Daoy (cell line): Measurements from ENCODE around the gene FAM114A1. TPM values are rescaled to one million over a fixed set of nuclear protein-coding genes. Genes with fewer than 3 reads are reported as not detected.
A peak's percentile ranks its signal among the peaks of the same experiment; 100 is the strongest.

Source experiments
- DNase-seq: peaks from one replicate; pipeline ENCODE4 v3.0.0-alpha.2; 2015; ENCODE audit warnings: low read depth
- total RNA-seq: library from RNA; depleted of rRNA; stranded (reverse); fragments of >200 nt; shearing (Covaris generic); gene quantifications from 2 replicates; pipeline ENCODE4 v1.2.3, GENCODE V29; 2014

Gene FAM114A1
- total RNA-seq, 1 experiment from 2014 or later: 37.1 TPM

DNA sequence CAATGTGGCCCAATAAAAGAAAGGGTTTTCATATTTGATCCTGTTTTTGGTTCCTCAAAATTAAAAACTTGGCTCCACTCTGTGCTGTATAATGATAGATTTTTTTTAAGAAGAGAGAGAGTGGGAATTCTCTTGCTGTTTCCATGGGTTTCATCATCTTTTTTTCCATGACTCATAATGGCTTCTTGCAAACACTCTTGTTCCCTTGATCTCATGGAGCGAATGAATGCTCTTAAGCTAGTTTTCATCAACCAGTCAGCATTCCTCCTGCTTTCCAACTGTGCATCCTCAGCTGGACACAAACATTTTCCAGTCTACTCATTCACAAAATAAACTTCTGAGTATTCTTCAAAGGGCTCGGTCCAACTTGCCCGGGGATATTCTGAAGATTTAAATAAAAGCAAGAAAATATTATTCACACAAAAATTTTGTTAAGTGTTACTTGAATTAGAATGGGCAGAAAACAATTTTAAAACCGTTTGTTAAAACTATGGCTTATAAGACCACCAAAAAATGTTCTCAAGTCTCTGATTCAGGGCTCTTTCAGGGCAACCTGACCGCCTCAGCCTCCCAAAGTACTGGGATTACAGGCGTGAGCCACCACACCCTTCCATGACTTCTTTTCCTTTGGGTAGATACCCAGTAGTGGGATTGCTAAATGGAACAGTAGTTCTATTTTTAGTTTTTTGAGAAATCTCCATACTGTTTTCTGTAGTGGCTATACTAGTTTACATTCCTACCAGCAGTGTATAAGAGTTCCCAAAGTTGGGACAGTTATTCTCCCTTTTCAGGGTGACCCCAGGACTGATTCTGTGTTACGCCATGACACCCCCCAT is 99.9 kb downstream of the FAM114A1 start:
- peak; percentile 33 for DNase-seq

- DNase-seq: no peak
Measured at GRCh38 chr4:38968668-38969067, 101.1 kb downstream of the FAM114A1 start.

- no peak for DNase-seq
Measured at GRCh38 chr4:38976308-38976707, 108.7 kb downstream of the FAM114A1 start.

- DNase-seq: no peak
Measured at GRCh38 chr4:38979081-38979480, 111.5 kb downstream of the FAM114A1 start.

- DNase-seq: no peak
Measured at GRCh38 chr4:38979511-38980230, 112.1 kb downstream of the FAM114A1 start.

- peak; percentile 25 for DNase-seq
Measured at GRCh38 chr4:38980903-38981676, 113.5 kb downstream of the FAM114A1 start.

GRCh38 chr4:38982361-38983095 is 114.9 kb downstream of the FAM114A1 start:
- no peak for DNase-seq

- DNase-seq: no peak
Measured at GRCh38 chr4:38983291-38983690, 115.7 kb downstream of the FAM114A1 start.

DNA sequence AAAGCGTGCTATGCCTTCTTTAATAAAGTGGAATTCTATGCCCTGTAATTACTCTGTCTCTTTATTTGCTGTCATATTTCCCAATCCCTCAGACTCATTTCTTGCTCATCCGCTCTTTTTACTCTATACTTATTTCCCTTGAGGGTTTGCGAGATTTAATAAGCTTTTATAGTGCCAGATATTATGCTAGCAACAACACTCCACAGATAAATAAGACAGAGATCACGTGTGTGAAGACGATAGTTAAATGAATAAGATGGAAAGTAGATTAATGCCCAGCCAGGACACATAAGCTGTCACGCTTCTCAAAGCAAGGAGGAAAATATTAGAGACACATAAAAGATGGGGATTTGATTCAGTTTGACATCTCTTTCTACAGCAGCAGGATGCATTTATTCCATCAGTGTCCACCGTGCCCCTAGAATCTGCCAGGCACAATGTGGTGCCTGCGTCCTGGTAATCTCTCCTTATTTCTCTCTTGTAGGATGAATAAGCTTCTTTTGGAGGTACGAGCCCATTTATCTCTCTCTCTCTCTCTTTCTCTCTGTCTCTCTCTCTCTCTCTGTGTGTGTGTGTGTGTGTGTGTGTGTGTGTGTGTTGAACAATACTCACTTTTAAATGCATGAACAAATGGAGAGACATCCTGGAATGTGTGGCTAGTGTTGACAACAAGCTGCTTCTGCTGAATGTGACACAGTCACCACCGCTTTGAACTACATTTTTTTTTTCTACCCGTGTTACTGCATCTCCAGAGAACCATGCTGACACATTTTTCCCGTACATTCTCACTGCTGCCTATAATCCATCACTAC is 116.4 kb downstream of the FAM114A1 start:
- DNase-seq: no peak

GRCh38 chr4:38985410-38986100 is 117.9 kb downstream of the FAM114A1 start:
- no peak for DNase-seq

DNA sequence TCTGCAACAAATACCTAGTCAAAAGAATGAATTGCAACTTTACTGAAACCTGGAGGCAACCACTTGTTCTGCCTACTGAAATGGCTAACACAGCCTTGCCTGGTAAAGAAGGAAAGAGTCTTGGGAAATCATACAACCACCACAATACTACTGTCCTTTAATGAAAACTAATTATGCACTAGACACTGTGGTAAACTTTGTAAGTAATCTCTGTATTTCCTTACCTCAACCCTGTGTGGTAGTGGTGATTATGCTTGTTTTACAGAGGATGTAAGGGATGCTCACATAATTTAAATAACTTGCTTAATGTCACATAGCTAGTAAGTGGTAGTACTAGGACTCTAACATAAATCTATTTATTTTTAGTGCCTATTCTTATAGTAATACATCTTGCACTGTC is 119.9 kb downstream of the FAM114A1 start:
- DNase-seq: no peak

DNA sequence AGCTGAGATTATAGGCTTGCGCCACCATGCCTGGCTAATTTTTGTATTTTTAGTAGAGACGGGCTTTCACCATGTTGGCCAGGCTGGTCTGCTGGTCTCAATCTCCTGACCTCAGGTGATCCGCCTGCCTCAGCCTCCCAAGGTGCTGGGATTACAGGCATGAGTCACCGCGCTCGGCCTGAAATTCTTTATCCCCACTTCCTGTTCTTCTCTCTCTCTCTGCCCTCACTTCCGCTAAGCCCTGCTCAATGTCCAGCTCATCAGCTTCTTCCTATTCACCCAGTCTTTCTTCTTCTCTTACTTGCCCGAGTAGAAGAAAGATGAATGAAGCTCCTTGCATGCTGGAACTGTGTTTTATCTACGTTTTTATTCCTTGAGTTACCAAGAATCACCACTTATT is 120.7 kb downstream of the FAM114A1 start:
- DNase-seq: peak; percentile 12

GRCh38 chr4:38989487-38989886 is 121.9 kb downstream of the FAM114A1 start:
- peak; percentile 16 for DNase-seq

DNA sequence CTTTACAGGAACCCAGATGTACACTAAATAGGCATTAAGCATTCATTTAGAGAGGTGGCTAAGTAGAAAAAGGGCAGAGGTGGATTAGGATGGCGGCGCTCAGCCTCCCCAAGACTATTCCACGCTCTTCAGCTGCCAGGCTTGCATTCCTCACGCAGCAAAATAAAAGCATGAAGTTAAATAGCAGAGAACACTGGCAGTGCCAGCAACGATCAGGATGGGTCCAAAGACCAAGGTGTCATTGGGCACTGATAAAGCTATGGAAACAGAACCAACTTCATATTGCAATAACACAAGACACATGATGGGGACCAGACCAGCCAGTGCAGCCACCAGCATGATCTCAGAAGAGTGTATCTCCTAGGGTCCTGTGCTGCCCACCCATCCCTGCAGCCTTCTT is 122.6 kb downstream of the FAM114A1 start:
- DNase-seq: no peak

DNA sequence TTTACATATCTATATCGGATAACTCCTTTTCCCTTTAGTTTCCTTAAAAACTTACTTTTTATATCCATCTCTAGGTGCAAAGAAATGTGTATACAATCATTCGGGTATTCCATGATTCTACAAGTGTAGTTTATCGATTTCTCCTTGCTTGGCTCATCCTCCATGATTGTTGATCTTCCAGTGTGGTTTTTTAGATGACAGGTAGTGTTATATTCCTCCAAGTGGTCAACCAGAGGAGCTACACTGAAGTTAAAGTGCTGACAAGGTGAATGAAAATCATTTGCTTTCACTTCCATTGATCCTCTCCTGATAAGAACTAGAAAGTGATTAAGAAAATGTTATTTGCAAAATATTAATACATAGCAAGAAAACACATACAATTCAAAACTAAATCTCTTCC is 126.1 kb downstream of the FAM114A1 start:
- DNase-seq: no peak

DNA sequence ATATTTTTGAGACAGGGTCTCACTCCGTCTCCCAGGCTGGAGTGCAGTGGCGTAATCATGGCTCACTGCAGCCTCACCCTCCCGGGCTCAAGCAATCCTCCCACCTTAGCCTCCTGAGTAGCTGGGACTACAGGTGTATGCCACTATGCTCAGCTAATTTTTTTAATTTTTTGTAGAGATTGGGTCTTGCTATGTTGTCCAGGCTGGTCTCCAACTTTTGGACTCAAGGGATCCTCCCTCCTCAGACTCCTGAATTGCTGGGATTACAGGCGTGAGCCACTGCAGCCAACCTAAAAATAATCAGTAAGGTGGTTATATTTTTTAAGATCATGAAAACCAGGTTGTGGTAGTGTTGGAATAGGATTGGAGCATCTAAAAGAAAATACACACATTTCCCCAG is 126.5 kb downstream of the FAM114A1 start:
- no peak for DNase-seq
